ENCODE measurements around the gene C1orf21. TPM values are rescaled to one million over a fixed set of nuclear protein-coding genes. Genes with fewer than 3 reads are reported as not detected.

Gene C1orf21
- total and polyA plus RNA-seq, 2 of the 4 experiments (the other 2 are of a cell fraction) = 6.4 to 9.9 TPM

DNA sequence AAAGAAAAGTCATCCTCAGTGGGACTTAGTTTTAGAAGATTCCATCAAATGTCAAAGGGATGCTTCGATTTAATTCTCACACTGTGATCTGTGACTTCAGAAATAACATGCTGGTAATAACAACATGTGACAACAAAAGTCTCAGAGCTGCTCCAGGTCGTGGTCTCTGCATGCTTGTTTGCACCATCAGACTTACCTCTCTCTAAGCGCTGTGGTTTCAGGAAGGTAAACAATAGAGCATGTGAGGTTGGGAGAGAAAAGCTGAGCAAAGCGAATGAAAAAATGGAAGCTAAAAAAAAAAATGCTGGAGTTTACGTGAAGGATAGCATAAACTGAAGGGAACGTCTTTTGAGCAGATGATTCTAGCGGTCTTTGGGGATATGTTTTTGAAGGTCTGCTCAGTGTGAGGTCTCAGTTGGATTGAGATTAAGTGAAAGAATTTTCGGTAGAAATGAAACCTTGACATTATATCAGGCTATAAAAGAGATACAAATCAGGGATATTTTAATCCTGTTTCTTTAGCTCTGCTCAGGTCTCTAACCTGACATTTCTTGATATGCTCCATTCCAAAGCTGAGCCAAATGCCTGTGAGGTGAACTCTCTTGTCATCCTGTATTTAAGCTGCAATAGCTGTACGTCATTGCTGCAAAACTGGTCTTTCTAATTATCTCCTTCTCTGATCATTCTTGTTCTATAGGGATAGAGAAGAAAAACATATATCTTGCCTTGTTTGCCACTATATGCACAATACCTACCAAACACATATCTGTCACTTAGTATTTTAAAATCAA lies 86.5 kb downstream of the C1orf21 start:
- H3K14ac ChIP-seq (replicated peaks; ENCODE audit: low read depth, low read length) = no peak overlapping the region
- no peak overlapping the region for H2BK5ac ChIP-seq (ENCODE audit: low read depth, low read length, poor library complexity, severe bottlenecking)
- H3K9me1 ChIP-seq (ENCODE audit: insufficient read depth, low read length) = no peaks in the 10 kb centered on the region
- ChIA-PET CTCF (interaction anchor here (1.0 kb wide), 1 partner anchor 19 kb away, joined by 4 read pairs; no protein-coding TSS in a partner anchor), POLR2A (ENCODE audit: unreplicated experiment) (no interaction called here)
- H2BK15ac ChIP-seq (ENCODE audit: low read depth, low read length) = no peak overlapping the region
- dilution Hi-C loops (cut with HindIII; ENCODE audit: low sequenced_read_pairs, unreplicated experiment) (no loop called here), intact Hi-C loops (cut with micrococcal nuclease) (loop anchor here (5.0 kb wide), 1 partner anchor 36 kb away; no protein-coding TSS in a partner anchor), in situ Hi-C loops (cut with MboI; ENCODE audit: low sequenced_read_pairs) (no loop called here)
- no peak for DNase-seq
- no peak overlapping the region for H4K91ac ChIP-seq (ENCODE audit: insufficient read depth, low read depth, low read length)
- no peak overlapping the region for H2BK120ac ChIP-seq (ENCODE audit: low read depth, low read length)
- peaks cover 0 to 18% of the 10 kb centered on the region in 2 experiments; a peak in 2 of 4 replicates for H3K79me1 ChIP-seq (ENCODE audit: low read depth in 1 of 2, low read length in 2 of 2)
- no peak overlapping the region for H2AK5ac ChIP-seq (ENCODE audit: low read depth, low read length)
- H3K4me1 ChIP-seq (ENCODE audit: control insufficient read depth, insufficient read depth, low read length) = no peaks in the 10 kb centered on the region
- 100% methylated on average over 1 of the region's 9 CpGs; no CpG with 5 or more reads in 1 of the 2 experiments for WGBS, 2 experiments (ENCODE audit: extremely low coverage in 2 of 2, insufficient read length in 1 of 2)
- no peaks in the 10 kb centered on the region for H3K27me3 ChIP-seq (ENCODE audit: control insufficient read depth, insufficient read depth, low read length)
- no peak overlapping the region for H4K5ac ChIP-seq (ENCODE audit: low read depth, low read length)
- no peak overlapping the region for H2BK20ac ChIP-seq (ENCODE audit: low read depth, low read length)
- no peak overlapping the region for H3K23ac ChIP-seq (ENCODE audit: low read depth, low read length)
- no peak overlapping the region for H3K4ac ChIP-seq (ENCODE audit: low read depth, low read length)
- no peak overlapping the region for H3K18ac ChIP-seq (ENCODE audit: low read depth, low read length)
- no peak overlapping the region for H2AFZ ChIP-seq (replicated peaks; ENCODE audit: low read length, poor library complexity)
- ATAC-seq (ENCODE audit: low read depth) = no peak
- no peak overlapping the region for H3K9ac ChIP-seq (ENCODE audit: low read depth, low read length)
- no peak overlapping the region for H4K8ac ChIP-seq (ENCODE audit: low read depth in 2 of 2, low read length in 2 of 2)
- no peak overlapping the region for H3K56ac ChIP-seq (ENCODE audit: extremely low read depth, insufficient read depth, low read length)
- no peak overlapping the region for H2AK9ac ChIP-seq (replicated peaks; ENCODE audit: low read depth, low read length, poor library complexity)
- no TSS peak for BruUV-seq (replicated peaks)
- H3K9me3 ChIP-seq (ENCODE audit: control insufficient read depth, insufficient read depth, low read length) = peaks cover 22% of the 10 kb centered on the region
- no peak overlapping the region for H3K4me2 ChIP-seq (ENCODE audit: low read depth, low read length)
- no peak overlapping the region for H3K4me3 ChIP-seq (ENCODE audit: insufficient read depth, low read depth, low read length)
- H3K36me3 ChIP-seq (ENCODE audit: control insufficient read depth, insufficient read depth, low read length) = no peaks in the 10 kb centered on the region
- H4K20me1 ChIP-seq (ENCODE audit: insufficient read depth, low read length) = no peaks in the 10 kb centered on the region
- H3K27ac ChIP-seq (ENCODE audit: insufficient read depth, low read length) = no peak overlapping the region
- no peak for TF ChIP-seq MXI1 (IDR thresholded peaks at IDR 0.05; ENCODE audit: borderline replicate concordance, low read depth, low read length)
- no peak for TF ChIP-seq CHD1 (IDR thresholded peaks at IDR 0.05; ENCODE audit: low read depth, low read length)
- no peak for TF ChIP-seq BHLHE40 (IDR thresholded peaks at IDR 0.05; ENCODE audit: low read depth, low read length)
